HG03432 (cell line): ENCODE results near the gene CCNH.

Source experiments
- ATAC-seq: cut with Tn5 transposase; IDR thresholded peaks from one replicate; pipeline ENCODE4 v1.9.1; 2021; ENCODE audit warnings: mild to moderate bottlenecking, moderate library complexity; ENCODE audit not compliant: unreplicated experiment

CCNH gene

DNA sequence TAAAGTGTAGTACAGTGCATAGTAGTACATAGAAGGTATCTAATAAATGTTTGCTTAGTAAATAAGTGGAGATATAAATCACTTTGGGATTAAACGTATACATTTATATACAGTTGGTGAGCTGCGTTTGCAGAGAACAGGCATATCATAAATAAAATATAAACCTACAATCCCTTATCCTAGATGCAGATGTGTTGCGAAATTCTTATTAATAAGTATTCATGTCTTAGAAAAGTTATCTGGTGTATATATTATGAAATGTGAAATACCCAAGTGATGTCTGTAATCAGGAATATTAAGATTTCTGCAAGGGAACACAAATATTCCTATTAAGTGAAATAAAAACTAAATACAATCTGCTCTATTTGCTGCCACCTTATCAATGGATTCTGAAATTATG lies 8.8 kb downstream of the CCNH start:
- ATAC-seq, result no peak

DNA sequence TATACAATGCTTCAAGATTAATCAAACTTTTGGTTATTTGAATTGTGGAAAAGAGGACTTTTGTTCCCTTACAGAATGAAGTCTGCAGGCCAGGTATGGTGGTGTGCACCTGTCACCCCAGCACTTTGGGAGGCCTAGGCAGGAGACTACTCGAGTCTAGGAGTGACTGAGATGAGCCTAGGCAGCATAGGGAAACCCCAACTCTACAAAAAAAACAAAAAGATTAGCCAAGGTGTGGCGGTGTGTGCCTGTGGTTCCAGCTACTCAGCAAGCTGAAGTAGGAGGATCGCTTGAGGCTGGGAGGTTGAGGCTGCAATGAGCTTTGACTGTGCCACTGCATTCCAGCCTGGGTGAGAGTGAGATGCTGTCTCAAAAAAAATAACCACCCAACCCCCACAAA lies 9.3 kb downstream of the CCNH start:
- no peak for ATAC-seq

DNA sequence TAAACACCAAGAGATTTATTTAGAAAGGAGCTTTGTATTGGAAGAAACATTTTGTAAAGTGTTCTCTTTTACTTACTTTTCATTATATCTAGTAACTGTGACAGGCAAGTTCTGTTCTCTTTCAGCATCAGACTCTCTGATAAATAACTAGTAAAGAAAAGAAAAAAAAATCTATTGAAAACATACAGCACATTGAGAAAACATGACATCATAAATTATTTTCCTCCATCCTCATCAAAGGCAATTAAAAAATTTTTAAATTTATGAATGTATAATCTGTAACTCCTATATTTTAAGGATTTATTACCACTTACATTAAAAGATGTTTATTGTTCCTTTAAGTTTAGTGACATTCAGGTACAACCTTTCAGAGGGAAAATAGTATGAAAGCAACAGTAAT lies 11.1 kb downstream of the CCNH start:
- ATAC-seq, result no peak

DNA sequence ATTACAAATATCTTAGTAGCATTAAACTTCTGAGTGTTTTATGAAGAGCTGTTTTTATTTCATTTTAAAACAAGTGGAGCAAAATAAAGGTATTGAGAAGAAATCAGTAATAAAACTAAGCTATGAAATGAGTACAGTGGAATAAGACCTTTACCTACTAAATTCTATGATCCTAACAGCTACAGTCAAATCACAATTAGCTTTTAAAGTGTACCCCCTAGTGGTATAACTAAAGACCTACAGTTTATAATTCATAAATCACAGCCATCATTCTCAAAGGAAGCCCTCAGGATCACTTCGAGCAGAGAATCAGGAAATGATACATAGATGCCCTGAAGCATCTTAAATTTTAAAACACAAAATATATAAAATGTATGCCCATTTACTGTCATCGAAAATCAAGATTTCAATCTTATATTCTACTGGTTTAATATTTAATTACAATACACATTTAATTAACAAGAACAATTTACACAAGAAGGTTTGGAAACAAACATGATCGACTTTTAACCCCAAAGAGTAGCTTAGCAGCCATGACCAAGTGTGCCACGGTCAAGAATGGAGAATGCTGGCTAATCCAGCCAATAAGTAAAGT lies 12.3 kb downstream of the CCNH start:
- peak; percentile 83 for ATAC-seq

- ATAC-seq, result no peak
Observed at GRCh38 chr5:87399720-87400119, 13.0 kb downstream of the CCNH start.

DNA sequence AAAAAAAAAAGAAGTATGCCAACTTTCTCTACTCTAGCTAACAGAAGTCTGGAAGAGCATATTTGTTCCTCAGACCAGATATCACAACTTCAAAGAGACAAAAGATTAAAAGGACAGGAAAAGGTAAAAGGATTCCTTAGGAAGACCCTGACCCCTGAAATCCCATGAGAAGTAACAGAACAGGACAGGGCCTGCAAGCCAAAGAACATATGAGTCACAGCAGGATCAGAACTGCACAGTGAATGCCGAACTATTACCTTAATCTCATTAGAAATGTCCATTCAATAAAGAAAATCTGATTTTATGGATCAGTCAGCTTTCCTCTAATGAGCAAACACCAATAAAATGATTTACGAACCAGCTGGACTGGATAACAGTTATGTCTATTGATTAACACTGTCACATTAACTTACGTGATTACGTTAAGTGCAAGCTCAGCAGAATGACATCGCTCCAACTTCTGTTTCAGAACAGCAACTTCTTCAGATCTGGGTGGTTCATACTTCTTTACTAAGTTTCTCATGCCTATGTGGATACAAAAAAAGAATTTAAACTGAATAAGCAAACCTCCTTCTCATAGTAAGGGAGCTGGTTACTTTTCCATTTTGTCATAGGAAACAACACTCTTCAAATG lies 13.6 kb downstream of the CCNH start:
- ATAC-seq, result no peak

GRCh38 chr5:87394411-87395165 lies 18.1 kb downstream of the CCNH start:
- no peak for ATAC-seq

- ATAC-seq, result no peak
Observed at GRCh38 chr5:87393331-87393730, 19.4 kb downstream of the CCNH start.

- ATAC-seq, result no peak
Observed at GRCh38 chr5:87392801-87393200, 19.9 kb downstream of the CCNH start.

DNA sequence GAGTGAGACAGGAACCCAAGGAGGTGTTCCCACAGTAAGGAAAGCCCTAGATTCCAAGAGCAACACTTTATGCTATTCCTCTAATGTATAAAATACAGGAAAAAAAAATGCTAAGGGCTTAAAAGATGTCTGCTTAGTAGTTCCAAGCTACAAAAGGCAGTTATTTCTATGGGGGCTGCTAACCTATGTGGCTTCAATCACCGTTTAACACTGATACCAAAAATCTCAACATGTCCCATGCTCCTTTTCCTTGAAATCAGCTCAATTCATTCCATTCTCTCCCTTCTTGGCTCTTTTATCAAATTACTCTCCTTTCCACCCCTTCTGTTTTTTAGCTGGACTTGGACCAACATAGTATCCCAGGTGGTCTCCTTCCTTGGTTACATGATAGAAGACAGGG lies 20.6 kb downstream of the CCNH start:
- ATAC-seq, result no peak

- ATAC-seq, result no peak
Observed at GRCh38 chr5:87390576-87391199, 22.0 kb downstream of the CCNH start.

- ATAC-seq, result no peak
Observed at GRCh38 chr5:87390075-87390474, 22.7 kb downstream of the CCNH start.

GRCh38 chr5:87389296-87390034 lies 23.3 kb downstream of the CCNH start:
- no peak for ATAC-seq

GRCh38 chr5:87388129-87388528 lies 24.6 kb downstream of the CCNH start:
- no peak for ATAC-seq

DNA sequence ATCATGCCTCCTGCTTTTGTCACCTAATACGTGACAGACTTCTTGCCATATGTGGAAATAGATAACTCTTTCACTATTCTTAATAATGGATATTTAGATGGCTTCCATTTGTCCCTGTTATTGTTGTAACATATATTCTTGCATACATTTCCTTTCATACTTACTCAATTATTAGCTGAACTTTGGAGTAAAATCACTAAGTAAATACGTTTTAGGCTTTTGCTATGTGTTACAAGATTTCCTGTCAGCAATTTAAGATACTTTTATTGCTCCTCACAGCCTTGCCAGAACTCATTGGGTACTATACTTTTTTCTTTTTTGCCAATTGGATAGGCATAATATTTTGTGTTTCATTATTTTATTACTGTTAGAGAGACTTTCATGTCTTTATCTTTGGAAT lies 26.9 kb downstream of the CCNH start:
- ATAC-seq, result no peak

DNA sequence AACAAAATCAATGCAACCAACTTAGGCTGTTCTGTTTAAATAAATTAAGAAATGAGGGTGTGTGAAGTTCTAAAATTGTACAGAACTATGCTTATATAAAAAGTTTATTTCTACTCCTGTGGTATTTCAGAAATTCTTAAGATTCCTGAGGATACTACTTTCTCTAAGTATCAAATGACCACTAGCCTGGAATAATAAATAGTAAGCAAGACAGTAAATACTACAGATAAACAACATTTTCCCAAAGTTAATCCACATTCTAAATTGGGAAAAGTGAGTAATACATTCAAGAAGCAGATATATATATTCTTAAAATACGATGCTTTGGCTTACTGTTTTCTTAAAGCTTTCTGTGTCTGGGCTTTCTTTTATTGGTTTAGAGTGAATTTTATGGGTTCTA lies 29.5 kb downstream of the CCNH start:
- ATAC-seq, result no peak

GRCh38 chr5:87382224-87382623 lies 30.5 kb downstream of the CCNH start:
- ATAC-seq, result no peak

DNA sequence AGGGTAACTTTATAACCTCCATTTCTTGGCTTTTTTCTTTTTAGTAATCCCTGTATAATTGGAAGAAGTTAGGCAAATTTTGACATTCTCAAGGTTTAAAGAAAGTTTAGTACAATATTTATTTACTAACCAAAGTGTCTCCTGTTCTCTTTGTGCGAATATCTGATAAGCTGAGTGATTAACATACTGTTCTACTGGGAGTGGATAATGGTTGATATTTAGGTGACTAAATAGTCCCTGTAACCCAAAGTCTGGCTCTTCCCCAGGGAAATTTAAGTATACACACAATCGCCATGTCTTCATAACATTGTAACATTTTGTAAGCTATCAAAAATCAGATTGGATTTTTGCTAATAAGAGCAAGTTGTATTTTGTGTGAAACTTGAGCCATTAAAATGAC lies 40.0 kb downstream of the CCNH start:
- ATAC-seq, result no peak

DNA sequence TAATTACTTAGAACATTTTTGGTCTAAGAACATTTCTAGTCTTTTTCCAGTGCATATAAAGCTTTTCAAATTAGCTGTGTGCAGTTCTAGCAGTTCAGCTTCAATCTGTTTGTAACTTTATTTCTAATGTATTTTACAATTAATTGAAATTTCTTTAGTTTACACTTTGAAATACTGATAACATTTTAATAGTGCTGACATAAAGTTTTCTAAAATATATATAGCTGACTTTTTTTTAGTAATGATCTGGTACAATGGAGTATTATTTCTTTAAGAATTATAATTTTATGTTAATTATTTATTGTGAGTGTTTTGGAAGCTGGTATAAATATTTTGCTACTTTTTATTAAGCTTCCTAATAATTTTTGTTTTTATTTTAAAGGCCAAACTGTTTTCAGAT lies 43.3 kb downstream of the CCNH start:
- ATAC-seq, result no peak

GRCh38 chr5:87368601-87369000 lies 44.1 kb downstream of the CCNH start:
- ATAC-seq, result no peak

- no peak for ATAC-seq
Observed at GRCh38 chr5:87367243-87367642, 45.5 kb downstream of the CCNH start.
